Endothelial cell of umbilical vein (primary cell): ENCODE measurements around the gene GPR137C. TPM values are rescaled to one million over a fixed set of nuclear protein-coding genes. Genes with fewer than 3 reads are reported as not detected.
A peak's percentile ranks its signal among the peaks of the same experiment; 100 is the strongest.
"Not testable (repeated sequence)": the region's sequence is repeated elsewhere in the genome, so short reads cannot be mapped to it uniquely, and the experiment has no call there.

Source experiments
- BruUV-seq: library from RNA; stranded (reverse); fragments of 400-500 nt; replicated peaks from 2 replicates; lab custom pipeline; 2021; lab: Mats Ljungman, UMichigan
- CTCF ChIA-PET: fragments of 300-600, 350-600 bp; sonication (Branson Sonifier 250); formaldehyde crosslinking; loops from one replicate; lab custom pipeline; 2021; ENCODE audit warnings: antibody characterized with exemption, inconsistent platforms; lab: Charles Lee
- POLR2A ChIA-PET: fragments of 300-600, 350-600 bp; sonication (Branson Sonifier 250); formaldehyde crosslinking; loops from one replicate; lab custom pipeline; 2021; ENCODE audit warnings: antibody characterized with exemption, inconsistent platforms; lab: Charles Lee
- DNase-seq: peaks from one replicate; pipeline ENCODE4 v3.0.0-alpha.2; 2011; ENCODE audit warnings: low read depth, low spot score
- FAIRE-seq: peaks from 2 replicates; lab custom pipeline; 2011; peaks lifted over from hg19 to GRCh38; lab: Jason Lieb, UNC
- H2AFZ ChIP-seq: 2 replicates; pipeline ENCODE4 v1.6.0; 2012; ENCODE audit warnings: low read depth, low read length, control low read depth, inconsistent platforms
- H3K27ac ChIP-seq: 2 replicates; pipeline ENCODE4 v1.5.1; 2011; ENCODE audit warnings: low read depth, mild to moderate bottlenecking, control low read depth, low read length, moderate library complexity; ENCODE audit not compliant: insufficient read depth
- H3K27me3 ChIP-seq, 2 experiments: 2 replicates each; pipeline versions ENCODE4 v1.6.0 to v1.6.1; 2011; ENCODE audit warnings: low read length in 2 of 2, mixed read lengths in 1 of 2; ENCODE audit not compliant: control insufficient read depth in 2 of 2, insufficient read depth in 2 of 2
- H3K36me3 ChIP-seq, 2 experiments: 2 replicates in 1 of 2; 3 replicates in 1 of 2; pipeline ENCODE4 v1.5.1; 2011; ENCODE audit warnings: low read length in 2 of 2, mild to moderate bottlenecking in 1 of 2, moderate library complexity in 1 of 2; ENCODE audit not compliant: control insufficient read depth in 2 of 2, insufficient read depth in 2 of 2; ENCODE audit errors: extremely low read depth in 1 of 2
- H3K4me1 ChIP-seq: 3 replicates; pipeline ENCODE4 v1.5.1; 2011; ENCODE audit warnings: mild to moderate bottlenecking, low read length; ENCODE audit not compliant: control insufficient read depth, insufficient read depth; ENCODE audit errors: extremely low read depth
- H3K4me2 ChIP-seq: 2 replicates; pipeline ENCODE4 v1.6.1; 2011; ENCODE audit warnings: low read length, control low read depth, mixed read lengths; ENCODE audit not compliant: insufficient read depth
- H3K4me3 ChIP-seq, 3 experiments: fragments of 200-600 bp in 1 of 3; sonication (generic), shearing (Covaris generic) in 1 of 3; replicated peaks in 1 of 3; 2 replicates each; pipeline ENCODE4 v1.5.1; 2011 to 2016; ENCODE audit warnings: control low read depth in 3 of 3, low read length in 3 of 3, mild to moderate bottlenecking in 2 of 3, inconsistent platforms in 1 of 3, low read depth in 1 of 3, moderate library complexity in 1 of 3; ENCODE audit not compliant: insufficient read depth in 1 of 3
- H3K79me2 ChIP-seq: 2 replicates; pipeline ENCODE4 v1.6.0; 2012; ENCODE audit warnings: low read length, inconsistent platforms; ENCODE audit not compliant: control insufficient read depth, insufficient read depth
- H3K9ac ChIP-seq: replicated peaks from 2 replicates; pipeline ENCODE3; 2011; ENCODE audit warnings: low read length, control low read depth; ENCODE audit not compliant: insufficient read depth; ENCODE audit errors: extremely low read depth
- H3K9me1 ChIP-seq: replicated peaks from 3 replicates; pipeline ENCODE4 v1.6.0; 2011; ENCODE audit warnings: mild to moderate bottlenecking, low read length; ENCODE audit not compliant: control insufficient read depth, insufficient read depth; ENCODE audit errors: extremely low read depth
- H3K9me3 ChIP-seq: replicated peaks from 2 replicates; pipeline ENCODE4 v1.5.1; 2012; ENCODE audit warnings: low read length, inconsistent platforms; ENCODE audit not compliant: control insufficient read depth, insufficient read depth
- H4K20me1 ChIP-seq: replicated peaks from 2 replicates; pipeline ENCODE3; 2011; ENCODE audit warnings: mild to moderate bottlenecking, low read length; ENCODE audit not compliant: control insufficient read depth, insufficient read depth; ENCODE audit errors: extremely low read depth
- EZH2 ChIP-seq: IDR thresholded peaks from 2 replicates; pipeline ENCODE4 v1.6.1; 2012; ENCODE audit warnings: borderline replicate concordance, low read depth, mild to moderate bottlenecking, moderate library complexity, low read length, inconsistent platforms; ENCODE audit not compliant: severe bottlenecking
- FOS ChIP-seq: IDR thresholded peaks from 2 replicates; pipeline ENCODE4 v1.6.1; 2011; ENCODE audit warnings: mild to moderate bottlenecking, low read length, moderate library complexity, borderline replicate concordance; ENCODE audit not compliant: insufficient read depth
- JUN ChIP-seq: IDR thresholded peaks from 2 replicates; pipeline ENCODE4 v1.6.1; 2011; ENCODE audit warnings: borderline replicate concordance, low read depth; ENCODE audit not compliant: insufficient read length, insufficient read depth
- dilution Hi-C: fragments of 300-500 bp; cut with MboI; formaldehyde crosslinking; loops from one replicate; pipeline ENCODE4 v1.15.0; 2019; ENCODE audit warnings: low sequenced_read_pairs; ENCODE audit not compliant: extremely low pct_ligation_motif_present
- intact Hi-C: fragments of 100-400 bp; cut with micrococcal nuclease; formaldehyde crosslinking; loops from one replicate; pipeline ENCODE4 v1.10.0; 2022
- polyA plus RNA-seq, 4 experiments: library from polyadenylated mRNA; depleted of rRNA in 3 of 4; stranded (reverse) in 3 of 4; unstranded in 1 of 4; fragments of >200 nt; gene quantifications; 2 replicates each; pipeline versions ENCODE4 v1.2.1 to v1.2.3, GENCODE V29; 2011 to 2012; ENCODE audit warnings: missing spikeins in 1 of 4
- total RNA-seq: library from RNA; stranded (reverse); gene quantifications from 2 replicates; pipeline ENCODE4 v1.2.3, GENCODE V29; 2021

GPR137C gene
- total and polyA plus RNA-seq, 2 donors (not counting 3 experiments of a cell fraction or from before 2014, with no cell fraction given): 1.5 to 5.7 TPM

DNA sequence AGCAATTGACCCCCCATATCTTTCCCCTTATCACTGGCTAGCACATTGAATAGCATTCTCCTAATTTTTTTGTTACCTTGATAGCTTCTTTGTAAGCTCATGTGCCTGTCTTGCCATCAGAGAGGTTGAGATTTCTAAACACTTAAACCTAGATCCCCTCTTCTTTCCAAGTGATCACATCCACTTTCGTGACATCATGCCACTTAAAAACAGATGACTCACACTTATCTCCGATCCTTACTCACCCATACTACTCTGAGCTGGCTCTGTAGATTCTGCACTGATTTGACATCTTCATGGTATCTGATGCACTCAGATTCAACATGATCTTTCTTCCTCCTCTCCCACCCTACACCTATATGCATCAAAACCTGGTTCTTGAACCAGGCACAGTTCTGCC is 10.5 kb downstream of the GPR137C start:
- no peaks in the 10 kb centered on the region for H3K4me1 ChIP-seq
- no peak overlapping the region for H2AFZ ChIP-seq
- intact Hi-C loops: no loop called here
- H3K27me3 ChIP-seq: no peaks in the 10 kb centered on the region
- TF ChIP-seq JUN: peak; percentile 59
- TF ChIP-seq EZH2: no peak
- TF ChIP-seq FOS: peak; percentile 40
- peak; percentile 7 for DNase-seq
- H3K27ac ChIP-seq: no peak overlapping the region
- no peaks in the 10 kb centered on the region for H3K79me2 ChIP-seq
- no peaks in the 10 kb centered on the region for H3K9me1 ChIP-seq
- no peak overlapping the region for H3K4me3 ChIP-seq
- dilution Hi-C loops: no loop called here
- H3K9ac ChIP-seq: no peak overlapping the region
- H3K36me3 ChIP-seq: no peaks in the 10 kb centered on the region
- H4K20me1 ChIP-seq: no peaks in the 10 kb centered on the region
- no TSS peak for BruUV-seq
- POLR2A ChIA-PET: no interaction called here
- no peak overlapping the region for H3K4me2 ChIP-seq
- CTCF ChIA-PET: interaction anchor here (0.6 to 2.2 kb wide), 6 partner anchors 9 to 320 kb away, joined by 3 to 8 read pairs (median 4); partner anchors contain the start of genes GPR137C and TXNDC16
- no peak for FAIRE-seq
- no peaks in the 10 kb centered on the region for H3K9me3 ChIP-seq

- FAIRE-seq, H3K9ac ChIP-seq, H3K9me3 ChIP-seq, H3K4me1 ChIP-seq, dilution Hi-C loops, H3K9me1 ChIP-seq, H3K4me3 ChIP-seq, H3K4me2 ChIP-seq, H4K20me1 ChIP-seq, H2AFZ ChIP-seq, BruUV-seq, H3K27me3 ChIP-seq, intact Hi-C loops, POLR2A ChIA-PET, H3K27ac ChIP-seq, H3K36me3 ChIP-seq, CTCF ChIA-PET, DNase-seq, H3K79me2 ChIP-seq: not testable (repeated sequence)
Measured at GRCh38 chr14:52568454-52568853, 15.8 kb downstream of the GPR137C start.
